K562 treated with DMSO at 1 percent for 24 hours (cell line): ENCODE data around the gene PLAAT4. TPM values are rescaled to one million over a fixed set of nuclear protein-coding genes. Genes with fewer than 3 reads are reported as not detected.

Experiments
- total RNA-seq: library from RNA; unstranded; fragments of 300-600 nt; gene quantifications from 2 replicates; pipeline ENCODE4 v1.2.3, GENCODE V29; 2022; ENCODE audit warnings: low read depth; ENCODE audit not compliant: insufficient read depth

The PLAAT4 gene, protein sequence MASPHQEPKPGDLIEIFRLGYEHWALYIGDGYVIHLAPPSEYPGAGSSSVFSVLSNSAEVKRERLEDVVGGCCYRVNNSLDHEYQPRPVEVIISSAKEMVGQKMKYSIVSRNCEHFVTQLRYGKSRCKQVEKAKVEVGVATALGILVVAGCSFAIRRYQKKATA
- total RNA-seq: 26.4 and 32.2 TPM in 2 replicates

DNA sequence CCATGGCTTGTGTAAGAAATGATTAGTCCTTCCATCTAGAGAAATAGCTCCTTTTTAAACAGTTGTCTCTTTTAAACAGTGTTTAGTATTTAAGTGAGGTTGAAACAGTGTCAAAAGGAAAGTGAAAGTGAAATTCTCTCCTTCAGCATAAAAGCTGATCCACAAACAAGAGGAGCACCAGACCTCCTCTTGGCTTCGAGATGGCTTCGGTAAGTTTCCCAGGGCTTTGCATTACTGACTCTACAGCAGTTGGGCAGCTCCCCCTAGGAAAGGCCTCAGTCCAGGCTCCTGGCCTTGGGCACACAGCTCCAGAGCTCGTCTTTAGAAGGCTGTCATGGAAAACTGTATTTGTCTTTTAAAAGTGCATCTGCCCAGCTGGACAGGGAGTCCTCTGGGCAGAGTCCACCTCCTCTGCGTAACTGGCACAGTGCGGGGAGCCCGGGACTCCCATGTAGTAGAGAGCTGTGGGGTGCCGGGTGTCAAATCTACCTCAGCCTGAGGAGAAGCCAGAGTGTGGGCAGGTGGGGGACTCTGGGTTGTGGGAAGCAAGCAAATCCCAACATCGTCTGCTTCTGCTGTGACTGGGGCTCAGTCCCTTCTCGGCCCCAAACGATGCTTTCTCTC lies at the start of gene PLAAT4:
PLAAT4 (plus strand) TSS at position 140 of the 624 bp plus-strand sequence; CDS start at position 201, 61 bp downstream.

DNA sequence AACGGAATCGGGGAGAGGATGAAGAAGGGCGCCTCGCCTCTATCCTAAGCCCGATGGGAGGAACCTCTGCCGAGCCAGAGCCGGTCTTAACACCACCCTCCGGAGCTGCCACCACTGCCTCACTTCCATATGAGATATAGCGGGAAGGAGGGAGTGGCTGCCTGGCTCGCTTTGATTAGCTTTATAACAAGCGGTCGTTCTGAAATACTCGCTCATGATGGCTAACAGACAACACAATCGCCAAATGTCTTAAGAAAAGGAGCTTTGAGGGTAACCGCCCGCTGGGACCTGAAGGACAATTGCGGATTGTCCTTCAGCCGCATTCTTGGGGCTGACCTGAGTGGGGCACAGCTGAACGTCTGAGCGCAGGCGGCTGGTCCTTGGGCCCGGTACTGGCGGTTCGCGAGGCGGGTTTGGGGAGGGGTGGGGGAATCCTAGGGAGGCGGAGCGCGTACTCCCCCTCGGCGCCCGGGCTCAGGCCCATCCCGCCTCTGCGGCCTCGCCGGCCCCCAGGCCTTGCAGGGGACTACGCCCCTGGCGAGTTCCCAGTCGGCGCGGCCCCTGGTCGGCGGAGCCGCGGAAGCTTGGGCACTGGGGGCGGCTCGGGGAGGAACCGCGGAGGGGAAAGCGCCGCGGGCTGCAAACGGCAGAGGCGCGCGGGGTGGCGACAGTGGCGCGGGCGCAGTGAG lies 45.9 kb upstream of the PLAAT4 start, which contains the start of gene PLAAT5:
PLAAT5 (minus strand) TSS at position 617 of the 689 bp plus-strand sequence; CDS start at position 484, 133 bp downstream.

DNA sequence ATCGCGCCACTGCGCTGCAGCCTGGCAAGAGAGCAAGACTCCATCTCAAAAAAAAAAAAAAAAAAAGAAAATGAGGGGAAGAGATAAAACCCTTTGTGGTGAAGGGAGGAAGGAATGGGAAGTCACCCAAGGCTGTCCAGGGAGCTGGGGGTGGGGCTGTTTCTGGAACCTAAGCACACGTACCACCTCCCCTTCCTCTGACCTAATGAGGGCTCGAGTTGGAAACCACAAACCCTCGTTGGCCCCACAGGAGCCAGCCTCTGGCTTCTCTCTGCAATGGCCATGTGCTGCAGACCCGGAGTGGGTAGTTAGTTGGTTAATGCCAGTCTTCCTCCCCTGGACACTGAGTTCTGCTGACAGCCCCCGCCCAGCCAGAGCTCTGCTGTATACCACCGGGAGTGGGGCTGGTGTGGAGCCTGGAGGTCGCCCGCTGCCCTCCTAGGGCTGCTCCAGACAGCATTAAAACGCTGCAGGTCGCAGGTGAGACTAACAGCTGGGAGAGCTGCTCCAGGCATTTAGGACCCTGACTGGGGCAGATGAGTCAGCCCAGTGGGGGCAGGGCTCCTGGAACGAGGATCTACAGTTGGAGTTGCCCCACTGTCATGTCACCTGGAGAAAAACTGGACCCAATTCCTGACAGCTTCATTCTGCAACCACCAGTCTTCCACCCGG lies 30.6 kb upstream of the PLAAT4 start, which contains the start of gene LGALS12:
LGALS12 (plus strand) TSS at position 228 of the 672 bp plus-strand sequence; CDS start at position 603, 375 bp downstream.

DNA sequence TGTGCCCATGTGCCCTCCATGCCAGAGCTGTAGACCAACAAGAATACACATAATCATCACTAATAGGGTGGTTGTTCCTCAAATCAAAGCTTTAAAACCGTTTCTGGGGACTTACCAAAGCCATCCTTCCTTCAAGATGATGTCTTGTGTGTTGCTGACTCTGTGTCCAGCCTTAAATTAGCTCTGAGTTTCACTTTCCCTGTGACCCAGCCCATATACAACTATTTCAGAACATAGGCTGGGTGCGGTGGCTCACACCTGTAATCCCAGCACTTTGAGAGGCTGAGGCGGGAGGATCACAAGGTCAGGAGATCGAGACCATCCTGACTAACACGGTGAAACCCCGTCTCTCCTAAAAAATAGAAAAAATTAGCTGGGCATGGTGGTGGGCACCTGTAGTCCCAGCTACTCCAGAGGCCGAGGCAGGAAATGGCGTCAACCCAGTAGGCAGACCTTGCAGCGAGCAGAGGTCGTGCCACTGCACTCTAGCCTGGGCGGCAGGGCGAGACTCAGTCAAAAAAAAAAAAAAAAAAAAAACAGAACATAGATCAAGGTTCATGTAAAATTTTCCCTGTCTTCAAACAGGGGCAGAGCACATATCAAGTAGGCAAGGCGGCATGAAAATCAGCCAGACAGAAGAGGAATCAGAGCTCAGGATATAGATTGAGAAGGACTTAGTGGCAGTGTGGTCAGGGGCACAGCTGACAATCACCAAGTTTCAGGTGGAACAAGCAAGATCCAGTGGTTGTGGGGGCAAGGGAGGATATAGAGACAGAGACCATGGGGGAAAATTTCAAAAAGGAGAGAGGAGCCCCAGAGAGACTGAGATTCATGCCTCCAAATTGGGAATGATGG lies 26.8 kb downstream of the PLAAT4 start, which contains the start of gene PLAAT2:
PLAAT2 (minus strand) TSS at position 179 of the 855 bp plus-strand sequence; CDS start at position 124, 55 bp downstream.

Other genes with a start within 250 kb of the PLAAT4 start
- not detected in 2 replicates for gene SLC22A9, start 167.0 kb upstream of the PLAAT4 start, total RNA-seq
- not detected in 2 replicates for gene PLAAT5, start 45.6 kb upstream of the PLAAT4 start, total RNA-seq
- 5.1 and 6.2 TPM in 2 replicates for gene LGALS12, start 30.7 kb upstream of the PLAAT4 start, total RNA-seq
- not detected in 2 replicates for gene PLAAT2, start 26.6 kb downstream of the PLAAT4 start, total RNA-seq
- gene PLAAT3, start 77.6 kb downstream of the PLAAT4 start, total RNA-seq: 14.5 and 14.8 TPM in 2 replicates
- gene ATL3, start 134.6 kb downstream of the PLAAT4 start, total RNA-seq: 6.4 and 7.8 TPM in 2 replicates
- gene RTN3, start 144.7 kb downstream of the PLAAT4 start, total RNA-seq: 222 and 240 TPM in 2 replicates
- gene ZFTA, start 232.0 kb downstream of the PLAAT4 start, total RNA-seq: 13.0 and 18.0 TPM in 2 replicates